HCT116 (cell line): ENCODE data around the gene RBMS1. TPM values are rescaled to one million over a fixed set of nuclear protein-coding genes. Genes with fewer than 3 reads are reported as not detected.

ENCODE experiments used
- ATAC-seq: fragments of 200-7000 bp; cut with Tn5 transposase; 2 replicates; pipeline ENCODE4 v1.9.1; 2020; ENCODE audit warnings: mild to moderate bottlenecking, moderate library complexity
- BruUV-seq: library from RNA; stranded (reverse); fragments of 400-500 nt; replicated peaks from 2 replicates; lab custom pipeline; 2021; lab: Mats Ljungman, UMichigan
- CTCF ChIA-PET: fragments of 300-600 bp; sonication (Branson Sonifier 250); formaldehyde crosslinking; loops from one replicate; lab custom pipeline; 2021; ENCODE audit warnings: antibody characterized with exemption; lab: Charles Lee
- POLR2A ChIA-PET: fragments of 300-600, 350-600 bp; sonication (Branson Sonifier 250); formaldehyde crosslinking; loops from one replicate; lab custom pipeline; 2021; ENCODE audit warnings: antibody characterized with exemption; lab: Charles Lee
- RAD21 ChIA-PET, 2 experiments: fragments of 300-600 bp; sonication (Branson Sonifier 250); formaldehyde crosslinking; loops; one replicate each; lab custom pipeline; 2023; ENCODE audit warnings: low total read pairs in 2 of 2; ENCODE audit not compliant: uncharacterized antibody in 2 of 2, unreplicated experiment in 2 of 2, low non-redundant PET in 1 of 2; lab: Charles Lee
- DNase-seq: peaks from one replicate; pipeline ENCODE4 v3.0.0-alpha.2; 2010; ENCODE audit warnings: low read depth, low spot score
- H2AFZ ChIP-seq: fragments of 200-600 bp; shearing (Covaris generic), sonication (generic); 2 replicates; pipeline ENCODE4 v1.6.1; 2017; ENCODE audit warnings: low read depth, mixed run types, mixed read lengths, antibody characterized with exemption, low read length; ENCODE audit not compliant: poor library complexity, severe bottlenecking
- H3K27ac ChIP-seq: 2 replicates; pipeline ENCODE4 v1.5.1; 2012; ENCODE audit warnings: low read depth, low read length
- H3K27me3 ChIP-seq: fragments of 200-600 bp; sonication (generic); 2 replicates; pipeline ENCODE4 v1.6.1; 2016; ENCODE audit warnings: mixed run types, low read length, mixed read lengths; ENCODE audit not compliant: insufficient read depth
- H3K36me3 ChIP-seq, 2 experiments: fragments of 200-500 bp in 1 of 2; fragments of 200-600 bp in 1 of 2; sonication (Bioruptor generic) in 1 of 2; sonication (generic) in 1 of 2; 2 replicates each; pipeline versions ENCODE4 v1.5.1 to v1.6.1; 2014 to 2016; ENCODE audit warnings: low read length in 2 of 2, inconsistent platforms in 1 of 2, mixed read lengths in 1 of 2, mixed run types in 1 of 2; ENCODE audit not compliant: insufficient read depth in 2 of 2, control insufficient read depth in 1 of 2
- H3K4me1 ChIP-seq, 2 experiments: fragments of 200-600 bp in 1 of 2; sonication (generic) in 1 of 2; 2 replicates each; pipeline versions ENCODE4 v1.5.1 to v1.6.1; 2012 to 2017; ENCODE audit warnings: low read length in 2 of 2, inconsistent platforms in 1 of 2, mild to moderate bottlenecking in 1 of 2, mixed read lengths in 1 of 2, mixed run types in 1 of 2, moderate library complexity in 1 of 2; ENCODE audit not compliant: insufficient read depth in 2 of 2, control insufficient read depth in 1 of 2
- H3K4me2 ChIP-seq: fragments of 200-600 bp; sonication (generic); 2 replicates; pipeline ENCODE4 v1.6.1; 2017; ENCODE audit warnings: mixed run types, low read length, mixed read lengths
- H3K4me3 ChIP-seq, 2 experiments: fragments of 200-600 bp in 1 of 2; sonication (generic) in 1 of 2; replicated peaks in 1 of 2; 2 replicates each; pipeline ENCODE4 v1.5.1; 2011 to 2016; ENCODE audit warnings: low read length in 2 of 2, control low read depth in 1 of 2, low read depth in 1 of 2, mild to moderate bottlenecking in 1 of 2, mixed read lengths in 1 of 2, mixed run types in 1 of 2
- H3K79me2 ChIP-seq: fragments of 200-600 bp; sonication (generic); 2 replicates; pipeline ENCODE4 v1.6.1; 2017; ENCODE audit warnings: mild to moderate bottlenecking, mixed run types, low read length, moderate library complexity, mixed read lengths; ENCODE audit not compliant: insufficient read depth
- H3K9ac ChIP-seq: fragments of 200-600 bp; sonication (generic); 2 replicates; pipeline ENCODE4 v1.6.1; 2016; ENCODE audit warnings: low read length, mixed read lengths
- H3K9me2 ChIP-seq: fragments of 200-600 bp; sonication (generic), shearing (Covaris generic); 2 replicates; pipeline ENCODE4 v1.6.1; 2017; ENCODE audit warnings: mixed run types, mild to moderate bottlenecking, moderate library complexity; ENCODE audit not compliant: insufficient read depth
- H3K9me3 ChIP-seq, 2 experiments: fragments of 200-500 bp in 1 of 2; fragments of 200-600 bp in 1 of 2; sonication (Bioruptor generic) in 1 of 2; sonication (generic) in 1 of 2; 2 replicates each; pipeline ENCODE4 v1.6.1; 2014 to 2017; ENCODE audit warnings: low read length in 2 of 2, mixed read lengths in 2 of 2, inconsistent platforms in 1 of 2, low read depth in 1 of 2, mild to moderate bottlenecking in 1 of 2, mixed run types in 1 of 2, moderate library complexity in 1 of 2; ENCODE audit not compliant: control insufficient read depth in 1 of 2, insufficient read depth in 1 of 2
- H4K20me1 ChIP-seq: fragments of 200-600 bp; sonication (generic), shearing (Covaris generic); 2 replicates; pipeline ENCODE4 v1.6.1; 2017; ENCODE audit warnings: mixed run types, mild to moderate bottlenecking, moderate library complexity; ENCODE audit not compliant: insufficient read depth
- CEBPB ChIP-seq: IDR thresholded peaks from 2 replicates; pipeline ENCODE4 v1.6.1; 2012; ENCODE audit warnings: low read depth
- EGR1 ChIP-seq: IDR thresholded peaks from 2 replicates; pipeline ENCODE4 v1.6.1; 2012; ENCODE audit warnings: low read depth
- ELF1 ChIP-seq: IDR thresholded peaks from 2 replicates; pipeline ENCODE4 v1.6.1; 2012; ENCODE audit warnings: low read depth, borderline replicate concordance
- FOSL1 ChIP-seq: IDR thresholded peaks from 2 replicates; pipeline ENCODE4 v1.6.1; 2012; ENCODE audit warnings: low read depth
- JUND ChIP-seq: IDR thresholded peaks from 2 replicates; pipeline ENCODE4 v1.6.1; 2012
- POLR2A ChIP-seq: IDR thresholded peaks from 2 replicates; pipeline ENCODE4 v1.7.0; 2011; ENCODE audit warnings: borderline replicate concordance; ENCODE audit not compliant: insufficient read depth, insufficient read length; ENCODE audit errors: extremely low read depth
- RAD21 ChIP-seq: IDR thresholded peaks from 2 replicates; pipeline ENCODE4 v1.6.1; 2012; ENCODE audit warnings: low read depth, mild to moderate bottlenecking
- TCF7L2 ChIP-seq: IDR thresholded peaks from 2 replicates; pipeline ENCODE4 v1.7.0; 2011; ENCODE audit warnings: borderline replicate concordance, inconsistent platforms; ENCODE audit not compliant: insufficient read depth, insufficient read length; ENCODE audit errors: extremely low read depth
- intact Hi-C: fragments of 100-400 bp; cut with micrococcal nuclease; formaldehyde crosslinking; loops from 2 replicates; pipeline ENCODE4 v1.10.0; 2022
- total RNA-seq: library from RNA; stranded (reverse); gene quantifications from one replicate; pipeline ENCODE4 v1.2.1, GENCODE V29; 2021; ENCODE audit not compliant: unreplicated experiment
- TF ChIP-seq, protein P1 (sequence below): IDR thresholded peaks from 2 replicates; pipeline ENCODE4 v1.6.1; 2012; ENCODE audit warnings: low read depth
- TF ChIP-seq, protein P2 (sequence below): IDR thresholded peaks from 2 replicates; pipeline ENCODE4 v1.6.1; 2012

Gene RBMS1
- total RNA-seq, 1 experiment from 2014 or later: 17.6 TPM

DNA sequence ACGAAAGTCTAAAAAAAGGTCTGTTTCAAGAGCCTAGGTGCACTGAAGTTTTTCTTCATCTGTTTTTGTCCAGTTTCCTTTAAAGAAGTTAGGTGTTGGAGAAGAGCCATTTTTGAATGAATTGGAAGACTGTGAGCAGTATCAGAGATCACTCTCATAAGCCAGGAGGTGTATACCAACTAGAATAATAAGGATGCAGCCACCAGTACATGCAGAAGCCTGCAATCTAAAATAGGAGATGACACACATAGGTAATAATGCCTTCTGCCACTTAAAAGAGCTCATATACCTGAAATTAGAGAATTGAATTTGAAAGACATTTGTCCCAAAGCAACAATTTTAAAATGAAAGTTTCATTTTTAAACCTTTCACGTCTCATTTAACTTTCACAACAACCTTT is 81.7 kb downstream of the RBMS1 start:
- DNase-seq: no peak
- Histone ChIP-seq H3K9me3 (no peaks in the 10 kb centered on the region), H3K9me2 (no peaks in the 10 kb centered on the region), H3K9ac (no peak overlapping the region), H2AFZ (no peak overlapping the region), H3K27me3 (no peaks in the 10 kb centered on the region), H3K4me2 (no peak overlapping the region), H3K4me1 (peaks cover 0 to 18% of the 10 kb centered on the region in 2 experiments; a peak in 2 of 4 replicates), H3K27ac (no peak overlapping the region), H4K20me1 (no peaks in the 10 kb centered on the region), H3K79me2 (no peaks in the 10 kb centered on the region), H3K36me3 (no peaks in the 10 kb centered on the region), H3K4me3 (no peak overlapping the region)
- TF ChIP-seq POLR2A (no peak), RAD21 (no peak), JUND (no peak), TCF7L2 (no peak), FOSL1 (no peak), ELF1 (no peak), EGR1 (no peak), CEBPB (no peak)
- TF ChIP-seq, protein P1, sequence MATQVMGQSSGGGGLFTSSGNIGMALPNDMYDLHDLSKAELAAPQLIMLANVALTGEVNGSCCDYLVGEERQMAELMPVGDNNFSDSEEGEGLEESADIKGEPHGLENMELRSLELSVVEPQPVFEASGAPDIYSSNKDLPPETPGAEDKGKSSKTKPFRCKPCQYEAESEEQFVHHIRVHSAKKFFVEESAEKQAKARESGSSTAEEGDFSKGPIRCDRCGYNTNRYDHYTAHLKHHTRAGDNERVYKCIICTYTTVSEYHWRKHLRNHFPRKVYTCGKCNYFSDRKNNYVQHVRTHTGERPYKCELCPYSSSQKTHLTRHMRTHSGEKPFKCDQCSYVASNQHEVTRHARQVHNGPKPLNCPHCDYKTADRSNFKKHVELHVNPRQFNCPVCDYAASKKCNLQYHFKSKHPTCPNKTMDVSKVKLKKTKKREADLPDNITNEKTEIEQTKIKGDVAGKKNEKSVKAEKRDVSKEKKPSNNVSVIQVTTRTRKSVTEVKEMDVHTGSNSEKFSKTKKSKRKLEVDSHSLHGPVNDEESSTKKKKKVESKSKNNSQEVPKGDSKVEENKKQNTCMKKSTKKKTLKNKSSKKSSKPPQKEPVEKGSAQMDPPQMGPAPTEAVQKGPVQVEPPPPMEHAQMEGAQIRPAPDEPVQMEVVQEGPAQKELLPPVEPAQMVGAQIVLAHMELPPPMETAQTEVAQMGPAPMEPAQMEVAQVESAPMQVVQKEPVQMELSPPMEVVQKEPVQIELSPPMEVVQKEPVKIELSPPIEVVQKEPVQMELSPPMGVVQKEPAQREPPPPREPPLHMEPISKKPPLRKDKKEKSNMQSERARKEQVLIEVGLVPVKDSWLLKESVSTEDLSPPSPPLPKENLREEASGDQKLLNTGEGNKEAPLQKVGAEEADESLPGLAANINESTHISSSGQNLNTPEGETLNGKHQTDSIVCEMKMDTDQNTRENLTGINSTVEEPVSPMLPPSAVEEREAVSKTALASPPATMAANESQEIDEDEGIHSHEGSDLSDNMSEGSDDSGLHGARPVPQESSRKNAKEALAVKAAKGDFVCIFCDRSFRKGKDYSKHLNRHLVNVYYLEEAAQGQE: no peak
- TF ChIP-seq, protein P2, sequence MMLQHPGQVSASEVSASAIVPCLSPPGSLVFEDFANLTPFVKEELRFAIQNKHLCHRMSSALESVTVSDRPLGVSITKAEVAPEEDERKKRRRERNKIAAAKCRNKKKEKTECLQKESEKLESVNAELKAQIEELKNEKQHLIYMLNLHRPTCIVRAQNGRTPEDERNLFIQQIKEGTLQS: no peak
- intact Hi-C loops: no loop called here
- CTCF ChIA-PET: interaction anchor here (1.1 to 1.3 kb wide), 2 partner anchors 18 to 507 kb away, joined by 3 to 5 read pairs; no protein-coding TSS in a partner anchor
- ATAC-seq: no peak
- no TSS peak for BruUV-seq
- POLR2A ChIA-PET: no interaction called here
- RAD21 ChIA-PET: no interaction called here
